ENCODE measurements around the gene SAFB.

GRCh38 chr19:5579286-5579685 is 43.6 kb upstream of the SAFB start:
- TF ChIP-seq POLR2A (IDR thresholded peaks at IDR 0.05) = no peak
- TF ChIP-seq, protein P1, sequence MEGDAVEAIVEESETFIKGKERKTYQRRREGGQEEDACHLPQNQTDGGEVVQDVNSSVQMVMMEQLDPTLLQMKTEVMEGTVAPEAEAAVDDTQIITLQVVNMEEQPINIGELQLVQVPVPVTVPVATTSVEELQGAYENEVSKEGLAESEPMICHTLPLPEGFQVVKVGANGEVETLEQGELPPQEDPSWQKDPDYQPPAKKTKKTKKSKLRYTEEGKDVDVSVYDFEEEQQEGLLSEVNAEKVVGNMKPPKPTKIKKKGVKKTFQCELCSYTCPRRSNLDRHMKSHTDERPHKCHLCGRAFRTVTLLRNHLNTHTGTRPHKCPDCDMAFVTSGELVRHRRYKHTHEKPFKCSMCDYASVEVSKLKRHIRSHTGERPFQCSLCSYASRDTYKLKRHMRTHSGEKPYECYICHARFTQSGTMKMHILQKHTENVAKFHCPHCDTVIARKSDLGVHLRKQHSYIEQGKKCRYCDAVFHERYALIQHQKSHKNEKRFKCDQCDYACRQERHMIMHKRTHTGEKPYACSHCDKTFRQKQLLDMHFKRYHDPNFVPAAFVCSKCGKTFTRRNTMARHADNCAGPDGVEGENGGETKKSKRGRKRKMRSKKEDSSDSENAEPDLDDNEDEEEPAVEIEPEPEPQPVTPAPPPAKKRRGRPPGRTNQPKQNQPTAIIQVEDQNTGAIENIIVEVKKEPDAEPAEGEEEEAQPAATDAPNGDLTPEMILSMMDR (IDR thresholded peaks at IDR 0.05) = no peak
